ENCODE results near the gene KLHDC3. TPM values are rescaled to one million over a fixed set of nuclear protein-coding genes. Genes with fewer than 3 reads are reported as not detected.
A peak's percentile ranks its signal among the peaks of the same experiment; 100 is the strongest.

The KLHDC3 gene
- total and polyA plus RNA-seq, 8 donors = 19.7 to 48.8 (median 29.9) TPM

DNA sequence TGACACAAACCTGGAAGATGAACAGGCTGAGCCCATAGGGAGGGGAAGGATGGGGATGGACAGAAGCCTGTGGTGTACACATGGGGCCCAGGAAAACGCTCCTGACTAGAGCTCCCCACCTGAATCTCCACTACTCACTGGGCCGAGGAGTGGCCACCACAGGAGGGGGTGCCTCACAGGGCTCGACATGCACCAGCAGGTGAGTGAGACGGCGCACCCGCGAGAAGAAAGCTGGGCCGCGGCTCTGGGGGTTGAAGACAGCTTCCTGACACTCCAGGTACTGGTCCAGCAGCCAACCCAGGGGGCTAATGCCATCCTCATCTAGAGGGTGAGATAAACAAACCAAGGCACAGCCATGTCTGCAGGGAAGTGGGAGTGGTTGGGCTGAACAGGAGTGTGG is 29.3 kb downstream of the KLHDC3 start:
- ATAC-seq = no peak
- no peaks in the 10 kb centered on the region for H3K9me3 ChIP-seq
- H3K4me3 ChIP-seq = no peak overlapping the region
- intact Hi-C loops (cut with DNase I) = no loop called here
- H3K36me3 ChIP-seq = peaks cover 0 to 36% (median 4%) of the 10 kb centered on the region in 3 donors
- no peak overlapping the region for H3K27ac ChIP-seq
- no peak for FAIRE-seq
- 90 to 91% methylated on average over 9 of the region's 9 CpGs for WGBS, 2 donors
- TF ChIP-seq, protein P1, sequence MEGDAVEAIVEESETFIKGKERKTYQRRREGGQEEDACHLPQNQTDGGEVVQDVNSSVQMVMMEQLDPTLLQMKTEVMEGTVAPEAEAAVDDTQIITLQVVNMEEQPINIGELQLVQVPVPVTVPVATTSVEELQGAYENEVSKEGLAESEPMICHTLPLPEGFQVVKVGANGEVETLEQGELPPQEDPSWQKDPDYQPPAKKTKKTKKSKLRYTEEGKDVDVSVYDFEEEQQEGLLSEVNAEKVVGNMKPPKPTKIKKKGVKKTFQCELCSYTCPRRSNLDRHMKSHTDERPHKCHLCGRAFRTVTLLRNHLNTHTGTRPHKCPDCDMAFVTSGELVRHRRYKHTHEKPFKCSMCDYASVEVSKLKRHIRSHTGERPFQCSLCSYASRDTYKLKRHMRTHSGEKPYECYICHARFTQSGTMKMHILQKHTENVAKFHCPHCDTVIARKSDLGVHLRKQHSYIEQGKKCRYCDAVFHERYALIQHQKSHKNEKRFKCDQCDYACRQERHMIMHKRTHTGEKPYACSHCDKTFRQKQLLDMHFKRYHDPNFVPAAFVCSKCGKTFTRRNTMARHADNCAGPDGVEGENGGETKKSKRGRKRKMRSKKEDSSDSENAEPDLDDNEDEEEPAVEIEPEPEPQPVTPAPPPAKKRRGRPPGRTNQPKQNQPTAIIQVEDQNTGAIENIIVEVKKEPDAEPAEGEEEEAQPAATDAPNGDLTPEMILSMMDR (IDR thresholded peaks at IDR 0.05) = no peak
- no peaks in the 10 kb centered on the region for H3K27me3 ChIP-seq
- DNase-seq = no peak
- H3K4me1 ChIP-seq = no peaks in the 10 kb centered on the region

DNA sequence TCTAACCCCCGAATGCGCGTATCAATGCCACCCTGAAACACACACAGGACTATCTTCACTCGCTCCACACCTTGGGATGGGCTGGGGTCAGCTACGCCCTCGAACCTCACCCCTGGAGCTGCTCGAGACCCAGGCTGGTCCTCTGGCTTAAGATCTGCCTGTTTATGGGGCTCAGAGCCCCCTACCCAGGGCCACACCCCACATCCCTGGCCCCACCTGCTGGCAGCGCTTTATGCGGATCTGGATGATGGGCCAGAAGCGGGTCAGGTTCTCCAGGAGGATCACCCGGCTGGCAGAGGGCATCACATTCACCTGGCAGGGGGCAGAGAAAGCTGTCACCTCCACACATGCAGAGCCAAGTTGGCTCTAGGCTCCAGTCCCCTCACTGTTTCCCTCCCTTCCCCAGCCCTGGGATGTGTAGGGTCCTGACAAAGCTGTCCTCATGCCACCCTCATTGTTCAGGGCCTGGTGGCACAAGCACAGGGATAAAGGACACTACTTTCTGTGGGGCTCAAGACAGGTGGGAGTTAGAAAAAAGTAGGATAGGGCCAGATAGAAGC is 31.4 kb downstream of the KLHDC3 start:
- Histone ChIP-seq H3K27ac (no peak overlapping the region), H3K27me3 (no peaks in the 10 kb centered on the region), H3K4me1 (no peaks in the 10 kb centered on the region), H3K36me3 (peaks cover 0 to 41% (median 3%) of the 10 kb centered on the region in 3 donors), H3K9me3 (no peaks in the 10 kb centered on the region), H3K4me3 (no peak overlapping the region)
- intact Hi-C loops (cut with DNase I) = no loop called here
- FAIRE-seq (no peak), DNase-seq (no peak), ATAC-seq (no peak)
- 92 to 94% methylated on average over 11 of the region's 11 CpGs for WGBS, 2 donors
- TF ChIP-seq, protein P1 (IDR thresholded peaks at IDR 0.05) = no peak

- H3K4me1 ChIP-seq = peaks cover 0 to 7% (median 4%) of the 10 kb centered on the region in 3 donors
- ATAC-seq = no peak
- H3K27me3 ChIP-seq = no peaks in the 10 kb centered on the region
- no peaks in the 10 kb centered on the region for H3K9me3 ChIP-seq
- H3K36me3 ChIP-seq = peaks cover 0 to 34% (median 3%) of the 10 kb centered on the region in 3 donors
- no peak for DNase-seq
- intact Hi-C loops (cut with DNase I) = no loop called here
- FAIRE-seq = no peak
- H3K4me3 ChIP-seq = no peak overlapping the region
- TF ChIP-seq, protein P1 (IDR thresholded peaks at IDR 0.05) = no peak
- 88 to 93% methylated on average over 7 of the region's 7 CpGs for WGBS, 2 donors
- no peak overlapping the region for H3K27ac ChIP-seq
Observed at GRCh38 chr6:43047998-43048397, 33.9 kb downstream of the KLHDC3 start.

DNA sequence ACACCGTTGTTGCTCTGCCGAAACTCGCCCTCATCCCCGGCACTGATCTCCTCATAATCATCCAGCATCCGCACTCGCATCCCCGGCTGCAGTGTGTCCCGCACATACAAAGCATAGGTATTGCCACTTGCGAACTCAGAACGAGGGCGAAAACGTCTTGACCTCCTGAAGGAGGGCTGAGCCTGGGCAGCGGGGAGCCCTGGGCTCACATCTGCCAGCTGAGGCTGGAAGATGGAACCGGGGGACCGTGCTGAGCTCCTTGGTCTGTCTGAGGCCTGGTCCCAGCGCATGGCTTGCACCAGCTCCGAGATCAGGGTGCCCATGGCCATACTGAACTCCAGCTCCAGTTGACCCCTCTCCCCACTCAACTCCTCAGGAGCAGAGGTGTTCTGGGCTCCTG is 36.9 kb downstream of the KLHDC3 start:
- no peak for FAIRE-seq
- TF ChIP-seq, protein P1 (IDR thresholded peaks at IDR 0.05) = no peak
- H3K4me3 ChIP-seq = no peak overlapping the region
- peaks cover 0 to 34% (median 0%) of the 10 kb centered on the region in 3 donors for H3K36me3 ChIP-seq
- 92 to 94% methylated on average over 17 of the region's 17 CpGs for WGBS, 2 donors
- H3K9me3 ChIP-seq = no peaks in the 10 kb centered on the region
- no peak overlapping the region for H3K27ac ChIP-seq
- peaks cover 0 to 12% (median 4%) of the 10 kb centered on the region in 3 donors for H3K4me1 ChIP-seq
- DNase-seq = no peak
- no peak for ATAC-seq
- intact Hi-C loops (cut with DNase I) = no loop called here
- H3K27me3 ChIP-seq = no peaks in the 10 kb centered on the region

GRCh38 chr6:43052225-43052841 is 38.3 kb downstream of the KLHDC3 start:
- Histone ChIP-seq H3K27me3 (no peaks in the 10 kb centered on the region), H3K36me3 (peaks cover 0 to 24% (median 0%) of the 10 kb centered on the region in 3 donors), H3K4me3 (peak overlapping the region in 3 of 4 donors; percentile 46 to 87 (median 76)), H3K27ac (peak overlapping the region in 2 of 4 donors; percentile 77 to 92), H3K9me3 (no peaks in the 10 kb centered on the region), H3K4me1 (peaks cover 0 to 12% (median 4%) of the 10 kb centered on the region in 3 donors)
- intact Hi-C loops (cut with DNase I) = no loop called here
- FAIRE-seq = no peak
- ATAC-seq = no peak
- peak in 1 of 6 donors; percentile 33 for DNase-seq
- WGBS, 2 donors = 76 to 85% methylated on average over 19 of the region's 19 CpGs
- TF ChIP-seq, protein P1 (IDR thresholded peaks at IDR 0.05) = no peak
